GM12874 (cell line): ENCODE results near the gene RNGTT.

Experiments
- CTCF ChIP-seq: IDR thresholded peaks from 2 replicates; pipeline ENCODE4 v1.5.1; 2011; ENCODE audit warnings: low read depth, mild to moderate bottlenecking, control low read depth, low read length, moderate library complexity; ENCODE audit not compliant: insufficient read depth

The RNGTT gene

GRCh38 chr6:88764081-88764480, 199.3 kb downstream of the RNGTT start:
- TF ChIP-seq CTCF = no peak

- TF ChIP-seq CTCF = no peak
Observed at GRCh38 chr6:88763160-88763559, 200.3 kb downstream of the RNGTT start.

- TF ChIP-seq CTCF = peak; percentile 45
Observed at GRCh38 chr6:88761237-88762031, 202.0 kb downstream of the RNGTT start.

- no peak for TF ChIP-seq CTCF
Observed at GRCh38 chr6:88760091-88760490, 203.3 kb downstream of the RNGTT start.

GRCh38 chr6:88750936-88751335, 212.5 kb downstream of the RNGTT start:
- TF ChIP-seq CTCF = no peak

GRCh38 chr6:88749849-88750248, 213.6 kb downstream of the RNGTT start:
- no peak for TF ChIP-seq CTCF

GRCh38 chr6:88748141-88748540, 215.3 kb downstream of the RNGTT start:
- TF ChIP-seq CTCF = no peak

GRCh38 chr6:88741939-88742338, 221.5 kb downstream of the RNGTT start:
- no peak for TF ChIP-seq CTCF
